Measurements from ENCODE around the gene BSCL2.
"Not testable (repeated sequence)": the region's sequence is repeated elsewhere in the genome, so short reads cannot be mapped to it uniquely, and the experiment has no call there.

Gene BSCL2

GRCh38 chr11:62682518-62682917 is 24.7 kb downstream of the BSCL2 start:
- DNase-seq = no peak

DNA sequence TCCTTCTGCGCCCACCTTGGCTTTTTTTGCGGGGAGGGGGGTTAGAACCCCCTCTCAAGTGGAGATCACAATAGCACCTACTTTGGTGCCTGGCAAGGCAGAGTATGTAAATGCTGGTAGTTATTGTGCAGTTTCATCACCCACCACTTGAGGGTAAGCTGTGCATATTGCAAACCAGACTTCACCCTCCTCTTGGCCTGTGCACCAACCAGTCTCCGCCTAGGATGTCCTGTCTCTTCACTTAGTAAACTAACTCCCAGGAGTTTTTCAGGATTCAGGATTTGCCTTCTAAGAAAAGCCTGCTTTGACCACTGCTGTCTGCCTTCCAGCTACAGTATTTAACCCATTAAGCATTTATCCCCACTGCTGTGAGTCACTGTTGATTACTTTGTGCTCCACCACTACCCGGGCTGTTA is 26.4 kb downstream of the BSCL2 start:
- DNase-seq = peak in 2 of 4 experiments; percentile 7 to 12

GRCh38 chr11:62678770-62679696 is 28.2 kb downstream of the BSCL2 start, which contains the start of gene UBXN1:
Gene UBXN1, minus strand, starts transcription at chr11:62679073. Its CDS starts 150 bp downstream, at chr11:62678923.
- DNase-seq = peak; percentile 55 to 72 (median 61)

DNA sequence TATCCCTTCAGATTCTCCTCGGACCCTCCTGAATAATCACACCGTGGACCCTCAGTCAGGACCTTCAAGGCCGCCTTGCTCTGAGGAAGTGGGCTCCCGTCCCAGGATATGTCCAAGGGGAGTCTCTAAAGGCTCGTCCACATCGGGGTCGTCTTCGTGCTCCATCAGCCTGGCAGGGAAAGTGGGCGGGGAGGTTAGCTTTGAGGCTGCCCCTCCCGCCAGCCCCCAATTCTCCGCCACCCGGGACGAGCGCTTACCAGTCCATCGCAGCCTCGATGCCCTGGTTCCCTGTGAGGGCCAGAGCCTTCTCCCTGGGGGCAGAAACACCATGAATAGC is 28.8 kb downstream of the BSCL2 start:
- DNase-seq = no peak

DNA sequence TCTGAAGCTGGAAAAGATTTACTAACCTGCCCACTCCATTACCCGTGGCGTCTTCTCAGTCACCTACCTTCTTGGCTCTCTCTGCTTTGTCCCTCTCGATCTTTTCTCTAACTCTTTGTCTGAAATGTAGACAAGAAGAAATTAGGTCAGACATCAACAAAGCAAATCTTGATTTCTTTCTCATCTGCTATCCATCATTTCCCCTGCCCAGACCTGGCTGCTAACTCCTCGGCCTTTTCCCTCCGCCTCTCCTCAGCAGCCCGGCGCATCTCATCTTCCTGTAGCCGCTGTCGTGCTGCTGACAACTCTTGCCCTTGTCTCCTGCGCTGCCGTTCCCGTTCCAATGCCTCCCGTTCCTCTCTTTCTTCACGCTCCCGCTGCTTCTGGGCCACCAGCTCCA is 29.5 kb downstream of the BSCL2 start:
- DNase-seq = no peak

DNA sequence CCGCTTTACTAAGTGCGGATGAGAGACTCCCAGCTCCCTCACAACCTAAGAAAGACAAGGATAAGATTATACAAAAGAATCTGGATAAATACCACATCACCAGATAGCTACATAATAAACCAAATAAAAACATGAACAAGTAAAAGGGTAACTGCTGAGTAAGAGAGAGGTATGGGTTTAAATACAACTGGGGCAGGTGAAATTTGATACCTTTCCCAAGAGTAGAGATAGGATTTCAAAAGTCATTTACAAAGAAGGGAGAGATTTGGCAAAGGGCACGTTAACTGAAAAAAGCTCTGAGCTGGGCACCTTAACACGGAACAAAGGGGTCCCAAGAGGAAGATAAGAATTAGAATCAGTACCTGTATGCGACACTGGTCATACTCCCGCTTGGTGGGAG is 30.1 kb downstream of the BSCL2 start:
- no peak for DNase-seq

DNA sequence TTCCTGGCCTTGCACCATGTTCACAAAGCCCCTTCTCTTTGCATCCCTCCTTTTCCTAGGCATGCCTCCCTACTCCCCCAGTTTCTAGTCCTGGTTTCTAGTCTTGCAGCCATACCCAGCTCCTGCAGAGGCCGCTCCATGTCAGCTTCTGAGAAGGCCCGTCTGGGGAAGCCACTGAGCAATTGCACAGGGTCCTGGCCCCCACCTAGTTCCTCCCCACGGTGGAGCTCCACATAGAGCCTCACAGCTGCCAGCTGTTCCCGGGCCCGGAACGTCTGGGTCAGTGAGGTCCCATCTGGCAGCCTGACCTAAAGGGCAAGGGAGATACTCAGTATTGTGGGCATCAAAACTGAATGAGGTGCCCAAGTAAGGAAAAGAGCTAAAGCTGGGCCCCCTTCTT is 30.5 kb downstream of the BSCL2 start:
- DNase-seq = no peak

DNA sequence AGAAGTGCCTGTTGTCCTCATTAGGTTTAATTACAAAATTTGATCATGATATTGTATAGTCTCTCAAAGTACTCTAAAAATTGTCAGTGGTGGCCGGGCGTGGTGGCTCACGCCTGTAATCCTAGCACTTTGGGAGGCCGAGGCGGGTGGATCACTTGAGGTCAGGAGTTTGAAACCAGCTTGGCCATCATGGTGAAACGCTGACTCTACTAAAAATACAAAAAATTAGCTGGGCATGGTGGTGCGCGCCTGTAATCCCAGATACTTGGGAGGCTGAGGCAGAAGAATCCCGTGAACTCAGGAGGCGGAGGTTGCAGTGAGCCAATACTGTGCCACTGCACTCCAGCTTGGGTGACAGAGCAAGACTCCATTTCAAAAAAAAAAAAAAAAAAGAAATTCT is 31.8 kb downstream of the BSCL2 start:
- DNase-seq = not testable (repeated sequence)

DNA sequence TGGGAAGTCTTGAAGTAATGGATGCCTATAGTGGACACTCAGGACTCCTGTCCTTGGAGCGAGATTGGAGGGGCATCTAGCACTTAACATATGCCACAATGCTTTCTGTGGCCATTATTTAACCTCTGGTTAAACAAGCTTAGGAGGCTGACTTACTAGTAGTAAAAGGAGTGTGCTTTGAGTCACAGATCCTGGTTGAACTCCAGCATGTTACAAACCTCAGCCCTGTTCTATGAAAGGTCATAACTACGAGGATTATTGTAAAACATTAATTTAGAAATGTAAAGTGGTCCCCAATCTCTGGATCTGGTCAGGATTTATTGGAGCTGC is 34.1 kb downstream of the BSCL2 start:
- no peak for DNase-seq

DNA sequence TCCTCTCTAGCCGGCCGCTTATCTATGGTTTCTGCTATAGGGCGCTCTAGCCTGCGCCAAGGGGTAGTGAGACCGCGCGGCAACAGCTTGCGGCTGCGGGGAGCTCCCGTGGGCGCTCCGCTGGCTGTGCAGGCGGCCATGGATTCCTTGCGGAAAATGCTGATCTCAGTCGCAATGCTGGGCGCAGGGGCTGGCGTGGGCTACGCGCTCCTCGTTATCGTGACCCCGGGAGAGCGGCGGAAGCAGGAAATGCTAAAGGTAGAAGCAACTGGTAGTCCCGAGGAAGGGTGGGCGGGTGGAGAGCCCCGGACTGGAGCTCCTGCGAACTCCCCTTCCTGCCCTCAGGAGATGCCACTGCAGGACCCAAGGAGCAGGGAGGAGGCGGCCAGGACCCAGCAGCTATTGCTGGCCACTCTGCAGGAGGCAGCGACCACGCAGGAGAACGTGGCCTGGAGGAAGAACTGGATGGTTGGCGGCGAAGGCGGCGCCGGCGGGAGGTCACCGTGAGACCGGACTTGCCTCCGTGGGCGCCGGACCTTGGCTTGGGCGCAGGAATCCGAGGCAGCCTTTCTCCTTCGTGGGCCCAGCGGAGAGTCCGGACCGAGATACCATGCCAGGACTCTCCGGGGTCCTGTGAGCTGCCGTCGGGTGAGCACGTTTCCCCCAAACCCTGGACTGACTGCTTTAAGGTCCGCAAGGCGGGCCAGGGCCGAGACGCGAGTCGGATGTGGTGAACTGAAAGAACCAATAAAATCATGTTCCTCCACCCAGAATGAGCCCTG is 35.4 kb downstream of the BSCL2 start, which contains the start of the genes LBHD1 and UQCC3:
Gene LBHD1 (minus strand): TSS at position 660 of the 782 bp plus-strand sequence. CDS start 2,236 bp downstream, outside the sequence.
Gene UQCC3 (plus strand): TSS at position 66 of the 782 bp plus-strand sequence. CDS start 73 bp downstream, at position 139.
- peak; percentile 39 to 60 (median 49) for DNase-seq

- peak in 1 of 4 experiments; percentile 42 for DNase-seq
These were observed 36.0 kb downstream of the BSCL2 start for GRCh38 chr11:62671236-62671607.

DNA sequence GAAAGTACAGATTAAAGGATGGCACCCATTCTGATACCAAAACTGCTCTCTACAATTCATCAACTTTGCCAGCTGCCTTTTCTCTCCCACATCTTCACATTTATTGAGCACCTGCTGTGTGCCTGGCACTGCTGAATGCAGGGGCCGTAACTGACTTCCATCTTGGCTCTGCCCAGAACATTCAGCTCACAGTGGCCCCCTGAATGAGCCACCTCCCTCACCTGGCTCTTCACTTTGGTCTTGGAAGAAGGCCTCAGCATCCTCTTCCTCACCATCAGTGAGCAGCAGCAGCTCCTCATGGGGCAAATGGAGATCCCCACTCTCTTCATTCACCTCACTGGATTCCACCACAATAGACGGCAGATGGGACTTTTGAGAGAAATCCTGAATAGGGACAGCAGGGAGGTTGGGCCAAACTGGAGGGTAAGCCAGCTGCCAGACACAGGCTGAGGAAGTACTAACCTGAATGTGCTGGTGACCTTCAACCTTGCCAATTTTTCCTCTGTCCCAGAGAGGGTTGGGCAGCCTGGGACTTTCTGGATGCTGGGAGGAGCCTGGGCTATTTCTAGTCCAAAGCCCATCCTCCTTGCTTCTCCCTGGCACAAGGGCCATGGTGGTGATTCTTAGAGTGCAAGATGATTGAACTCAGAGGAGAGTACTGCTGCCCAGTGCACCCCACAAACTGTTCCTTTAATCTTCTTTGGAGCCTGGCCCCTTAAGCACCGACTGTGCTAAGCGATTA is 37.6 kb downstream of the BSCL2 start:
- DNase-seq = no peak

DNA sequence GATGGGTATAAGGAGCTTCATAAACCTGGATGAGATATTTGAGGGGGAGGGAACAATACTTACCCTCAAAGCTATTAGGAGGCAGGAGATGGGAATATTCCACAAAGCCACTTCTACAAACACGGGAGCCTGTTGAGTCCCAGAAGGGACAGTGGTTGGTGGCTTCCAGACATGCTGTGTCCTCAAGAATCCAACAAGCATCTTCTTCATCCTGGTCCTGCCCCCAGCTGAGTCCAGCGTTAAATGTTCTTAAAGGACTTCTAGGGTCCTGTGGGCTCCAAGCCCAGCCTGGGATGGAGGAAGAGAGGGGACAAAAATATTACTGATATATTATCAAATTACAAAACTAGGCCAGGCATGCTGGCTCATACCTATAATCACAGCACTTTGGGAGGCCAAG is 39.8 kb downstream of the BSCL2 start:
- no peak for DNase-seq

- DNase-seq = no peak
These were observed 40.8 kb downstream of the BSCL2 start for GRCh38 chr11:62666259-62666926.

DNA sequence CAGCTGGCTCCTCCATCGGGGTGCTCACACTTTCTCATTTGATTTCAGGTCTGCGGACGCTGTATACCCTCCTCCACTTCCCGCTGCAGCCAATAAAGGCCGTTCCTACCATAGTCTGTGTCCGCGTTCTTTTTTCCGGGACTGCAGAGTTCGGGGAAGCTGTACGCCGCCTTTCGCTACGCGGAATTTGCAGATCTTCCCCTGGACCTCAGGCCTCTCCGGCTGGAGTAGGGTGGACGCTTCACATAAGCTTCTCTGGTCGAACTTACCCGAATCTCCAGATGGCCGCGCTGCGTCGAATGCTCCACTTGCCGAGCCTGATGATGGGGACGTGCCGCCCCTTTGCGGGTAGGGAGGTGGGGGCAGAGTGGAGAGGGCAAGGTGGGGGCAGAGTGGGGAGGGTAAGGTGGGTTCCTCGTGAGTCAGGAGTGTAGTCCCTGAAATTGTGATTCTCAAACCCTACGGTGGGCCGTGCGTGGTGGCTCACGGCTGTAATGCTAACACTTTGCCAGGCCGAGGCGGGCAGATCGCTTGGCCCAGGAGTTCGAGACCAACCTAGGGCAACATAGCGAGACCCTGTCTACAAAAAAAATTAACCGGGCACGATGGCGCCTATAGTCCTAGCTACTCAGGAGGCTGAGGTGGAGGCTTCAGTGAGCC is 41.5 kb downstream of the BSCL2 start:
- peak in 3 of 4 experiments; percentile 25 to 51 (median 47) for DNase-seq

GRCh38 chr11:62665075-62665598 is 42.1 kb downstream of the BSCL2 start, which contains the start of the genes C11orf98 and CSKMT:
Gene C11orf98, minus strand, starts transcription at chr11:62665210. Its CDS starts 41 bp downstream, at chr11:62665169.
Gene CSKMT, plus strand, starts transcription at chr11:62665312. Its CDS starts 568 bp downstream, at chr11:62665880.
- peak; percentile 90 to 93 (median 92) for DNase-seq

GRCh38 chr11:62664405-62665074 is 42.7 kb downstream of the BSCL2 start:
- DNase-seq = peak in 3 of 4 experiments; percentile 25 to 63 (median 45)

DNA sequence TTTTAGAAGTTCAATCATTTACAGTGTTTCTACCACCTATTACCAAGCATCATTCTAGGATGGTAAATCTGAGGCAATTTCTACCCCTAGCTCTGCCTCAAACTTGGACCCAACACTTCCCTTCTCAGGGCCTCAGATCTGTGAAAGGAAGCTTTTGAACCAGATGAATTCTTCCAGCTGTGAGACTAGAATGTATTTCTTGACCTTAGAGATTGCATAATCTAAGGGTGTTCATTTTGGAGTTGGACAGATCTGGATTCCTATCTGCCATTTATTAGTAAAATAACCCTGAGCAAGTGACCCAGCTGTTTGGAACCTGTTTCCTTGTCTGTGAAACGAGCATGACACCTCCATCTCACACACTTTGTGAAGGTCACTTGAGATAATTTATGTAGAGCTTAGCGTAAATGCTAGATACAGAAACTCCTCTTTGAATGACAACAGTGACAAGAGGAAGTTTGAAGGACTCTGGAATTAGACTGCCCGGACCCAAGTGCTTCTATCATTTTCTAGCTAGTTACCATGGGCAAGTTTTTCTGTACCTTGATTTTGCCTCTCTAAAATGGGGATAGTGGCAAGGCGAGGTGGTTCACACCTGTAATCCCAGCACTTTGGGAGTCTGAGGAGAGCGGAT is 50.3 kb downstream of the BSCL2 start:
- no peak for DNase-seq

DNA sequence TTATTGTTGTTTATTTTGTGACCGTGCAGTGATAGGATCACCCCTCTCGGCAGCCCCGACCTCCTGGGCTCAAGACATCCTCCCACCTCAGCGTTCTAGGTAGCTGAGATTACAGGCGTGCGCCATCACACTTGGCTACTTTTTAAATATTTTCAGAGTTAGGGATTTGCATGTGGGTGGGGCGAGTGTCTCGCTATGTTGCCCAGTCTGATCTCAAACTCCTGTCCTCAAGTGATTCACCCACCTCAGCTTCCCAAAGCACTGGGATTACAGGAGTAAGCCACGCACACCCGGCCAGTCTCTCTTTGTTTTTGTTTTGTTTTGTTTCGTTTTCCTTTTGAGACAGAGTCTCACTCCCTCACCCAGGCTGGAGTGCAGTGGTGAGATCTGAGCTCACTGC is 52.9 kb downstream of the BSCL2 start:
- DNase-seq = no peak
